ENCODE results near the gene ZFP30. TPM values are rescaled to one million over a fixed set of nuclear protein-coding genes. Genes with fewer than 3 reads are reported as not detected.

Gene ZFP30
- total and polyA plus RNA-seq, 2 donors (not counting 1 experiment from before 2014, with no cell fraction given) = 3.2 to 27.0 TPM

DNA sequence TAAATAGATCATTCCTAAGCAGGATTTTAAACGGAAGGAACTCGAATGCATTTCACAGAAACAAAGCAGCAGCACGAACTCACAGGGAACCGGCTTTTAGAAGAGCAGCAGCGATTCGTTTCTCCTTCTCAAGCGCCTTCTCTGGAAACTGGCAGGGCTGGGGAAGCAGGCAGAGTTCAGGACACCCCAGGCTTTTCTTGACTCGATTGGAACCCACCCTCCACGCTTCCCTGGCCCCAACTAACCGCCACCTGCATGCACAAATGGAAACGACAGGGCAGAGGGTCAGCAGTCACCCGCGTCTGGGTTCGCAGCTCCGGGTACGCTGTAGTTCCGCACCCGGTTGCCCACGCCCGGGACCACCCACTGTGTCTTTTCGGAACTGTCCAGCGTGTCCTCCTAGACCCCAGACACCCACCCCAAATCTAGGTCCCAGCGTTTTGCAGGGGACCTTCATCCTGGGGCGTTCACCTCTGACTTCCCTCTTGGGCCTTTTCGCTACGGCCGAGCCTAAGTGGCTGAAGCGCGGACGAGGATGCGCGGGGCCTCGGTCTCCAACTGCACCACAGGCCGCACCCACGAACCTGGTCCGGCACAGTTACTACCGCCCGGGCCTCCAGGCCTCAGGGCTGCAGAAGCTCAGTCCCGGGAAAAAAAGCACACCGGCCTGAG, 500 bp downstream of the ZFP30 start:
- H3K27ac ChIP-seq (ENCODE audit: low read length in 2 of 2) = peak overlapping the region; percentile 91 to 93
- Mint-ChIP-seq H3K4me1 (peaks cover 30% of the 10 kb centered on the region), H3K27ac (peak overlapping the region; percentile 97), H3K4me3 (peak overlapping the region; percentile 98), H3K9me3 (ENCODE audit: insufficient read depth) (peaks cover 2% of the 10 kb centered on the region), H3K27me3 (no peaks in the 10 kb centered on the region)
- peak overlapping the region; percentile 89 for H3K4me2 ChIP-seq (replicated peaks; ENCODE audit: low read depth, low read length, poor library complexity, severe bottlenecking)
- no peaks in the 10 kb centered on the region for H3K36me3 ChIP-seq (replicated peaks in 1 of 2; ENCODE audit: control extremely low read depth in 1 of 2, control insufficient read depth in 1 of 2, extremely low read depth in 1 of 2, insufficient read depth in 2 of 2, low read length in 1 of 2)
- peak overlapping the region; percentile 92 for H3K9ac ChIP-seq (ENCODE audit: low read length)
- ChIA-PET POLR2A (interaction anchor here (0.8 to 1.4 kb wide), 3 partner anchors 37 to 125 kb away, joined by 4 to 6 read pairs (median 4); partner anchors contain the start of genes ZNF540, ZNF571 and ZNF573), CTCF (no interaction called here)
- peak overlapping the region; percentile 97 for H2AFZ ChIP-seq (ENCODE audit: insufficient read depth, low read depth, low read length, poor library complexity, severe bottlenecking)
- H3K79me2 ChIP-seq (ENCODE audit: control insufficient read depth, insufficient read depth, low read length) = peaks cover 52% of the 10 kb centered on the region
- H3K27me3 ChIP-seq (replicated peaks in 1 of 4; ENCODE audit: control extremely low read depth in 1 of 4, control insufficient read depth in 3 of 4, insufficient read depth in 4 of 4, low read length in 3 of 4) = no peaks in the 10 kb centered on the region
- TF ChIP-seq, protein P1, sequence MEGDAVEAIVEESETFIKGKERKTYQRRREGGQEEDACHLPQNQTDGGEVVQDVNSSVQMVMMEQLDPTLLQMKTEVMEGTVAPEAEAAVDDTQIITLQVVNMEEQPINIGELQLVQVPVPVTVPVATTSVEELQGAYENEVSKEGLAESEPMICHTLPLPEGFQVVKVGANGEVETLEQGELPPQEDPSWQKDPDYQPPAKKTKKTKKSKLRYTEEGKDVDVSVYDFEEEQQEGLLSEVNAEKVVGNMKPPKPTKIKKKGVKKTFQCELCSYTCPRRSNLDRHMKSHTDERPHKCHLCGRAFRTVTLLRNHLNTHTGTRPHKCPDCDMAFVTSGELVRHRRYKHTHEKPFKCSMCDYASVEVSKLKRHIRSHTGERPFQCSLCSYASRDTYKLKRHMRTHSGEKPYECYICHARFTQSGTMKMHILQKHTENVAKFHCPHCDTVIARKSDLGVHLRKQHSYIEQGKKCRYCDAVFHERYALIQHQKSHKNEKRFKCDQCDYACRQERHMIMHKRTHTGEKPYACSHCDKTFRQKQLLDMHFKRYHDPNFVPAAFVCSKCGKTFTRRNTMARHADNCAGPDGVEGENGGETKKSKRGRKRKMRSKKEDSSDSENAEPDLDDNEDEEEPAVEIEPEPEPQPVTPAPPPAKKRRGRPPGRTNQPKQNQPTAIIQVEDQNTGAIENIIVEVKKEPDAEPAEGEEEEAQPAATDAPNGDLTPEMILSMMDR (IDR thresholded peaks at IDR 0.05) = no peak
- TF ChIP-seq EZH2 (IDR thresholded peaks at IDR 0.05; ENCODE audit: borderline replicate concordance, insufficient read depth, low read depth, low read length, poor library complexity, severe bottlenecking) = no peak
- H3K9me3 ChIP-seq (ENCODE audit: control extremely low read depth in 1 of 3, control insufficient read depth in 2 of 3, insufficient read depth in 1 of 3, low read length in 2 of 3) = no peaks in the 10 kb centered on the region
- peak; percentile 28 for ATAC-seq (ENCODE audit: low read depth)
- peaks cover 15 to 19% of the 10 kb centered on the region in 2 donors for H3K4me1 ChIP-seq (ENCODE audit: control insufficient read depth in 2 of 2, insufficient read depth in 2 of 2, low read length in 2 of 2)
- DNase-seq = no peak
- intact Hi-C loops (cut with micrococcal nuclease) = loop anchor here (1.0 kb wide), 4 partner anchors 38 to 148 kb away; partner anchors contain the start of genes ZNF573, ZNF607 and ZNF793
- WGBS (ENCODE audit: insufficient coverage) = under 1% methylated on average over 39 of the region's 40 CpGs
- H3K4me3 ChIP-seq (ENCODE audit: control extremely low read depth in 1 of 5, extremely low read depth in 1 of 5, insufficient read depth in 1 of 5, low read depth in 2 of 5, low read length in 4 of 5) = peak overlapping the region; percentile 58 to 89 (median 80)
- H4K20me1 ChIP-seq (ENCODE audit: control insufficient read depth, insufficient read depth, low read length, poor library complexity, severe bottlenecking) = no peaks in the 10 kb centered on the region

DNA sequence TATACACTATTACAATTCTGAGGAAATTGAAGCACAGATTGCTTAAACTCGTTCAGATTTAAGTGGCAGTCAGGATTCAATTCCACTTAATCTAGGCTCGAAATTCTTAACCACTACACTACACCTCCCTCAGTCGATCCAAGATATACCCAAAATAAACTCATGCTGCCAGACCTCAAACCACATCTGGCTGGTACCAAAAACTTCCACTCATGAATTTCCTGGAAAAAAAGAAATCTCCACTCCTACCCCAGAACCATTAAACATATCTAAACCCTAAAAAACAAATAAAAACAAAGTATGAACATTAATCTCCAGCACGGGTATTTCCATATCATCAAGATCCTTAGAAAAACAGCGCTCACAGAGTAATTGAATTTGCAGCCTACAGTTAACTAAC, 1.1 kb downstream of the ZFP30 start:
- Histone ChIP-seq H2AFZ (ENCODE audit: insufficient read depth, low read depth, low read length, poor library complexity, severe bottlenecking) (peak overlapping the region; percentile 97), H3K9me3 (ENCODE audit: control extremely low read depth in 1 of 3, control insufficient read depth in 2 of 3, insufficient read depth in 1 of 3, low read length in 2 of 3) (no peaks in the 10 kb centered on the region), H3K79me2 (ENCODE audit: control insufficient read depth, insufficient read depth, low read length) (peaks cover 58% of the 10 kb centered on the region), H3K27ac (ENCODE audit: low read length in 2 of 2) (peak overlapping the region in 1 of 2 donors; percentile 91), H3K36me3 (replicated peaks in 1 of 2; ENCODE audit: control extremely low read depth in 1 of 2, control insufficient read depth in 1 of 2, extremely low read depth in 1 of 2, insufficient read depth in 2 of 2, low read length in 1 of 2) (peaks cover 0 to 3% of the 10 kb centered on the region in 2 experiments), H3K4me1 (ENCODE audit: control insufficient read depth in 2 of 2, insufficient read depth in 2 of 2, low read length in 2 of 2) (peaks cover 15 to 19% of the 10 kb centered on the region in 2 donors), H3K9ac (ENCODE audit: low read length) (peak overlapping the region; percentile 92), H3K4me2 (replicated peaks; ENCODE audit: low read depth, low read length, poor library complexity, severe bottlenecking) (peak overlapping the region; percentile 89), H4K20me1 (ENCODE audit: control insufficient read depth, insufficient read depth, low read length, poor library complexity, severe bottlenecking) (no peaks in the 10 kb centered on the region), H3K27me3 (replicated peaks in 1 of 4; ENCODE audit: control extremely low read depth in 1 of 4, control insufficient read depth in 3 of 4, insufficient read depth in 4 of 4, low read length in 3 of 4) (no peaks in the 10 kb centered on the region), H3K4me3 (ENCODE audit: control extremely low read depth in 1 of 5, extremely low read depth in 1 of 5, insufficient read depth in 1 of 5, low read depth in 2 of 5, low read length in 4 of 5) (peak overlapping the region; percentile 58 to 89 (median 80))
- TF ChIP-seq, protein P1 (IDR thresholded peaks at IDR 0.05) = no peak
- no peak for TF ChIP-seq EZH2 (IDR thresholded peaks at IDR 0.05; ENCODE audit: borderline replicate concordance, insufficient read depth, low read depth, low read length, poor library complexity, severe bottlenecking)
- POLR2A ChIA-PET = interaction anchor here (0.6 to 1.4 kb wide), 3 partner anchors 38 to 59 kb away, joined by 3 to 6 read pairs (median 4); partner anchors contain the start of genes ZNF540 and ZNF571
- Mint-ChIP-seq H3K4me3 (peak overlapping the region; percentile 98), H3K27me3 (no peaks in the 10 kb centered on the region), H3K4me1 (peaks cover 30% of the 10 kb centered on the region), H3K9me3 (ENCODE audit: insufficient read depth) (peaks cover 2% of the 10 kb centered on the region), H3K27ac (peak overlapping the region; percentile 97)
- DNase-seq = no peak
- WGBS (ENCODE audit: insufficient coverage) = 7% methylated on average over 5 of the region's 5 CpGs
- intact Hi-C loops (cut with micrococcal nuclease) = no loop called here
- ATAC-seq (ENCODE audit: low read depth) = no peak
- CTCF ChIA-PET = interaction anchor here (0.7 kb wide), 1 partner anchor 1276 kb away, joined by 3 read pairs; no protein-coding TSS in a partner anchor

Data from B cell (primary cell).